Neural cell (in vitro differentiated cells): Measurements from ENCODE around the gene TTC34. TPM values are rescaled to one million over a fixed set of nuclear protein-coding genes. Genes with fewer than 3 reads are reported as not detected.

Experiments used
- H2AFZ ChIP-seq: fragments of 200-600, 300-800 bp; sonication (generic), shearing (Covaris generic); 2 replicates; pipeline ENCODE4 v1.6.0; 2014; ENCODE audit warnings: low read depth, mild to moderate bottlenecking, antibody characterized with exemption, low read length, moderate library complexity
- H3F3A ChIP-seq: fragments of 200-600 bp; shearing (Covaris generic); 2 replicates; pipeline ENCODE4 v1.6.1; 2016; ENCODE audit warnings: mild to moderate bottlenecking, moderate library complexity, mixed read lengths, antibody characterized with exemption, low read length; ENCODE audit not compliant: insufficient read depth, poor library complexity, severe bottlenecking
- H3K27ac ChIP-seq: fragments of 200-600, 300-800 bp; sonication (generic), shearing (Covaris generic); 2 replicates; pipeline ENCODE4 v1.5.1; 2014; ENCODE audit warnings: mild to moderate bottlenecking, low read length, moderate library complexity
- H3K27me3 ChIP-seq: fragments of 300-800, 200-600 bp; sonication (generic), shearing (Covaris generic); 2 replicates; pipeline ENCODE4 v1.6.0; 2014; ENCODE audit warnings: mild to moderate bottlenecking, low read depth, low read length, moderate library complexity; ENCODE audit not compliant: insufficient read depth
- H3K36me3 ChIP-seq: fragments of 300-800, 200-600 bp; sonication (generic), shearing (Covaris generic); 2 replicates; pipeline ENCODE4 v1.5.1; 2014; ENCODE audit warnings: mild to moderate bottlenecking, antibody characterized with exemption, low read length, moderate library complexity; ENCODE audit not compliant: insufficient read depth
- H3K4me2 ChIP-seq: fragments of 300-800, 200-600 bp; sonication (generic), shearing (Covaris generic); 2 replicates; pipeline ENCODE4 v1.6.0; 2014; ENCODE audit warnings: mild to moderate bottlenecking, low read length
- H3K4me3 ChIP-seq: fragments of 300-800, 200-600 bp; sonication (generic), shearing (Covaris generic); 2 replicates; pipeline ENCODE4 v1.5.1; 2014; ENCODE audit warnings: mild to moderate bottlenecking, low read length, moderate library complexity
- H3K79me2 ChIP-seq: fragments of 200-600 bp; shearing (Covaris generic); replicated peaks from 2 replicates; pipeline ENCODE4 v1.6.0; 2014; ENCODE audit warnings: mild to moderate bottlenecking, low read length, moderate library complexity; ENCODE audit not compliant: insufficient read depth
- H3K9ac ChIP-seq: fragments of 300-800, 200-600 bp; sonication (generic), shearing (Covaris generic); 2 replicates; pipeline ENCODE4 v1.6.1; 2016; ENCODE audit warnings: mild to moderate bottlenecking, low read length, mixed read lengths
- H3K9me2 ChIP-seq: fragments of 200-600 bp; shearing (Covaris generic); 2 replicates; pipeline ENCODE4 v1.6.1; 2016; ENCODE audit warnings: mild to moderate bottlenecking, low read length, mixed read lengths; ENCODE audit not compliant: insufficient read depth
- H3K9me3 ChIP-seq: fragments of 200-600, 300-800 bp; sonication (generic), shearing (Covaris generic); 2 replicates; pipeline ENCODE4 v1.6.1; 2016; ENCODE audit warnings: mild to moderate bottlenecking, mixed run types, low read length, moderate library complexity, mixed read lengths
- H4K20me1 ChIP-seq: fragments of 200-600 bp; shearing (Covaris generic); 2 replicates; pipeline ENCODE4 v1.6.1; 2016; ENCODE audit warnings: mild to moderate bottlenecking, mixed run types; ENCODE audit not compliant: insufficient read depth
- EP300 ChIP-seq: fragments of 450-650 bp; conservative IDR thresholded peaks from 2 replicates; pipeline ENCODE4 v1.6.1; 2014; ENCODE audit warnings: antibody characterized with exemption, mild to moderate bottlenecking, moderate library complexity; ENCODE audit not compliant: poor library complexity, severe bottlenecking
- EZH2 ChIP-seq: fragments of 200-600, 300-800 bp; shearing (Covaris generic), sonication (generic); IDR thresholded peaks from 2 replicates; pipeline ENCODE4 v1.6.1; 2014; ENCODE audit warnings: antibody characterized with exemption, low read length, borderline replicate concordance, mild to moderate bottlenecking; ENCODE audit not compliant: insufficient read depth, poor library complexity, severe bottlenecking
- MXI1 ChIP-seq: fragments of 450-650 bp; conservative IDR thresholded peaks from 2 replicates; pipeline ENCODE4 v1.6.1; 2014; ENCODE audit warnings: antibody characterized with exemption, mild to moderate bottlenecking; ENCODE audit not compliant: poor library complexity, severe bottlenecking
- POLR2AphosphoS5 ChIP-seq: IDR thresholded peaks from 2 replicates; pipeline ENCODE4 v1.6.1; 2012
- RAD21 ChIP-seq: fragments of 450-650 bp; conservative IDR thresholded peaks from 2 replicates; pipeline ENCODE4 v1.6.1; 2014; ENCODE audit warnings: antibody characterized with exemption, mild to moderate bottlenecking, moderate library complexity
- REST ChIP-seq: IDR thresholded peaks from 2 replicates; pipeline ENCODE4 v1.6.1; 2012; ENCODE audit warnings: borderline replicate concordance
- SMC3 ChIP-seq: fragments of 450-650 bp; conservative IDR thresholded peaks from 2 replicates; pipeline ENCODE4 v1.6.1; 2014; ENCODE audit warnings: antibody characterized with exemption, mild to moderate bottlenecking, moderate library complexity; ENCODE audit not compliant: poor library complexity
- TAF1 ChIP-seq: IDR thresholded peaks from 2 replicates; pipeline ENCODE4 v1.6.1; 2012; ENCODE audit warnings: low read depth
- polyA plus RNA-seq: library from polyadenylated mRNA; depleted of rRNA; stranded (reverse); fragments of >200 nt; gene quantifications from 2 replicates; pipeline ENCODE4 v1.2.3, GENCODE V29; 2014
- TF ChIP-seq, protein P1 (sequence below): fragments of 450-650 bp; IDR thresholded peaks from 2 replicates; pipeline ENCODE4 v1.5.1; 2014; ENCODE audit warnings: antibody characterized with exemption, mild to moderate bottlenecking, moderate library complexity; ENCODE audit not compliant: poor library complexity, severe bottlenecking

The TTC34 gene
- polyA plus RNA-seq, 1 donor from 2014 or later, result 0.05 TPM

DNA sequence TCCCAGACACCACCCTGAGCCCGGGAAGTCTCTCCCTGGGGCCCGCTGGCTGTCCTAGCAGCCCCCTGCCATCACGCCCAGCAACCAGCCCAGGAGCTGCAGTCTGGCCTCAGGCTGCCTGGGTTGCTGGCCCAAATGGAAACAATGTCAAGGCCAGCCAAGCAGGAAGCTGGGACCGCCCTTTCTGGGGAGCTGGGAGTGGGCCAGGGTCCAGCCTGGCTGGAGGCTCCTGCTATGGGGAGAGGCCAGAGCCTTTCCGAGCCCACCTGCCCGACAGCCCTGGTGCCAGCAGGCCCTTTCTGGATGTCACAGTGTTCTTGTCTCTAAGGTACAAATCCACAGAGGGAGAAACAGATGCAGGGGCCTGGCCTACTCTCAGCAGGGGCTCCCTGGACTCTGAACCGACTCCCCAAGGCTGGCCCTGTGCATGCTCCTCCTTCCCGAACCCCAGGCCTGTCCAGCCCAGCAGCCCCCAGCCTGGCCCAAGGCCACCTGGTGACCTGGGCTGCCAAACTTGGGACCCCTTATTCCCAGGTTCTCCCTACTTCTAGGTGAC is 167.5 kb downstream of the TTC34 start:
- TF ChIP-seq POLR2AphosphoS5, result no peak
- no peak for TF ChIP-seq TAF1
- no peak for TF ChIP-seq RAD21
- no peak for TF ChIP-seq MXI1
- TF ChIP-seq, protein P1, sequence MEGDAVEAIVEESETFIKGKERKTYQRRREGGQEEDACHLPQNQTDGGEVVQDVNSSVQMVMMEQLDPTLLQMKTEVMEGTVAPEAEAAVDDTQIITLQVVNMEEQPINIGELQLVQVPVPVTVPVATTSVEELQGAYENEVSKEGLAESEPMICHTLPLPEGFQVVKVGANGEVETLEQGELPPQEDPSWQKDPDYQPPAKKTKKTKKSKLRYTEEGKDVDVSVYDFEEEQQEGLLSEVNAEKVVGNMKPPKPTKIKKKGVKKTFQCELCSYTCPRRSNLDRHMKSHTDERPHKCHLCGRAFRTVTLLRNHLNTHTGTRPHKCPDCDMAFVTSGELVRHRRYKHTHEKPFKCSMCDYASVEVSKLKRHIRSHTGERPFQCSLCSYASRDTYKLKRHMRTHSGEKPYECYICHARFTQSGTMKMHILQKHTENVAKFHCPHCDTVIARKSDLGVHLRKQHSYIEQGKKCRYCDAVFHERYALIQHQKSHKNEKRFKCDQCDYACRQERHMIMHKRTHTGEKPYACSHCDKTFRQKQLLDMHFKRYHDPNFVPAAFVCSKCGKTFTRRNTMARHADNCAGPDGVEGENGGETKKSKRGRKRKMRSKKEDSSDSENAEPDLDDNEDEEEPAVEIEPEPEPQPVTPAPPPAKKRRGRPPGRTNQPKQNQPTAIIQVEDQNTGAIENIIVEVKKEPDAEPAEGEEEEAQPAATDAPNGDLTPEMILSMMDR, result no peak
- Histone ChIP-seq H3K4me2 (no peak overlapping the region), H3K9me2 (no peaks in the 10 kb centered on the region), H3K4me3 (no peak overlapping the region), H3K9ac (no peak overlapping the region), H2AFZ (no peak overlapping the region), H3K36me3 (no peaks in the 10 kb centered on the region), H3K79me2 (no peaks in the 10 kb centered on the region), H3K9me3 (no peaks in the 10 kb centered on the region), H3K27me3 (peaks cover 12% of the 10 kb centered on the region), H3F3A (no peaks in the 10 kb centered on the region), H3K27ac (no peak overlapping the region), H4K20me1 (no peaks in the 10 kb centered on the region)

DNA sequence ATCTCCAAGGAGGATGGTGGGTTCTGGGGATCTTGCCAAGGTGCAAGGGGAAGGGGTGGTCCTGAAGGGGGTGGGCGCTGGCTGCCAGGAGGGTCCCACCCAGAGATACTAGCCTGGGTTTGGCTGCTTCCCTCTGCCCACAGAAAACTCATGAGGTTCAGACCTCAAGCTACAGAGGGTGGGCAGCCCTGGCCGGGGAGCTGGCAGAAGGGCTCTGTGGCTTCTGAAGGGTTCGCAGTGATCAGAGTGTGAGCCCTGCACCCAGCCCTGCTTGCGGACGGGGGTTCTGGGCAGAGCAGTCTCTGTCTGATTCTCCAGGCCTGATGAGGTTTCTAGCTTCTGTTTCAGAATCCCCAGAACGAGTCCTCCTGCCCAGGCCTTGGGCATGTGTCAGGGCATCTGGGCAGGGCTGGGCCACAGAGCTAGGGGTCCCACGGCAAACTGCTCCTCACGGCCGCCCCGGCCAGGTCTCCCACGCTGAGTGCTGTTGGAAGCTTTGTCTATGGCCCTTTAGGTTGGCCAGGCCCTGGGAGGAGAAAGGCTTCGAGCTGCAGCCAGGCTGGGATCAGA is 168.0 kb downstream of the TTC34 start:
- no peaks in the 10 kb centered on the region for H3K9me3 ChIP-seq
- H3K9ac ChIP-seq, result no peak overlapping the region
- H2AFZ ChIP-seq, result no peak overlapping the region
- H3K4me3 ChIP-seq, result no peak overlapping the region
- TF ChIP-seq RAD21 (no peak), SMC3 (no peak), POLR2AphosphoS5 (no peak), MXI1 (no peak), REST (no peak), EP300 (no peak), EZH2 (no peak)
- TF ChIP-seq, protein P1, result no peak
- H3K79me2 ChIP-seq, result no peaks in the 10 kb centered on the region
- H3K27me3 ChIP-seq, result peaks cover 18% of the 10 kb centered on the region
- no peaks in the 10 kb centered on the region for H4K20me1 ChIP-seq
- no peak overlapping the region for H3K27ac ChIP-seq
- H3F3A ChIP-seq, result no peaks in the 10 kb centered on the region
- no peaks in the 10 kb centered on the region for H3K36me3 ChIP-seq
- H3K4me2 ChIP-seq, result no peak overlapping the region
- H3K9me2 ChIP-seq, result no peaks in the 10 kb centered on the region
